ENCODE measurements around the gene OR10J4.

The OR10J4 gene

GRCh38 chr1:159468321-159468720 lies 36.3 kb downstream of the OR10J4 start:
- Histone ChIP-seq H3K4me2 (ENCODE audit: low read length) (no peak overlapping the region), H3K9ac (ENCODE audit: low read length) (no peak overlapping the region), H3K36me3 (replicated peaks; ENCODE audit: low read depth, low read length) (no peaks in the 10 kb centered on the region), H4K20me1 (ENCODE audit: insufficient read depth, low read length) (no peaks in the 10 kb centered on the region), H3K4me3 (ENCODE audit: low read length) (no peak overlapping the region), H3K27ac (ENCODE audit: low read length) (no peak overlapping the region), H3K79me2 (ENCODE audit: low read length) (no peaks in the 10 kb centered on the region), H3K27me3 (ENCODE audit: low read depth, low read length) (no peaks in the 10 kb centered on the region), H2AFZ (ENCODE audit: low read depth, low read length) (no peak overlapping the region), H3K9me3 (ENCODE audit: insufficient read depth, low read length) (no peaks in the 10 kb centered on the region), H3K4me1 (ENCODE audit: low read length) (no peaks in the 10 kb centered on the region)
- no peak for TF ChIP-seq CTCF (IDR thresholded peaks at IDR 0.05; ENCODE audit: low read depth, low read length)
- no peak for TF ChIP-seq EZH2phosphoT487 (IDR thresholded peaks at IDR 0.05; ENCODE audit: low read depth)

GRCh38 chr1:159469921-159470533 lies 38.0 kb downstream of the OR10J4 start:
- Histone ChIP-seq H2AFZ (ENCODE audit: low read depth, low read length) (no peak overlapping the region), H3K4me1 (ENCODE audit: low read length) (peaks cover 10% of the 10 kb centered on the region), H3K9ac (ENCODE audit: low read length) (no peak overlapping the region), H3K79me2 (ENCODE audit: low read length) (no peaks in the 10 kb centered on the region), H3K27ac (ENCODE audit: low read length) (no peak overlapping the region), H4K20me1 (ENCODE audit: insufficient read depth, low read length) (no peaks in the 10 kb centered on the region), H3K4me3 (ENCODE audit: low read length) (no peak overlapping the region), H3K27me3 (ENCODE audit: low read depth, low read length) (no peaks in the 10 kb centered on the region), H3K4me2 (ENCODE audit: low read length) (no peak overlapping the region), H3K36me3 (replicated peaks; ENCODE audit: low read depth, low read length) (no peaks in the 10 kb centered on the region), H3K9me3 (ENCODE audit: insufficient read depth, low read length) (no peaks in the 10 kb centered on the region)
- TF ChIP-seq CTCF (IDR thresholded peaks at IDR 0.05; ENCODE audit: low read depth, low read length): no peak
- no peak for TF ChIP-seq EZH2phosphoT487 (IDR thresholded peaks at IDR 0.05; ENCODE audit: low read depth)

- Histone ChIP-seq H3K9me3 (ENCODE audit: insufficient read depth, low read length) (no peaks in the 10 kb centered on the region), H4K20me1 (ENCODE audit: insufficient read depth, low read length) (no peaks in the 10 kb centered on the region), H3K36me3 (replicated peaks; ENCODE audit: low read depth, low read length) (no peaks in the 10 kb centered on the region), H3K4me3 (ENCODE audit: low read length) (no peak overlapping the region), H3K4me2 (ENCODE audit: low read length) (no peak overlapping the region), H2AFZ (ENCODE audit: low read depth, low read length) (no peak overlapping the region), H3K9ac (ENCODE audit: low read length) (no peak overlapping the region), H3K79me2 (ENCODE audit: low read length) (no peaks in the 10 kb centered on the region), H3K27ac (ENCODE audit: low read length) (no peak overlapping the region), H3K4me1 (ENCODE audit: low read length) (peaks cover 10% of the 10 kb centered on the region), H3K27me3 (ENCODE audit: low read depth, low read length) (no peaks in the 10 kb centered on the region)
- no peak for TF ChIP-seq EZH2phosphoT487 (IDR thresholded peaks at IDR 0.05; ENCODE audit: low read depth)
- no peak for TF ChIP-seq CTCF (IDR thresholded peaks at IDR 0.05; ENCODE audit: low read depth, low read length)
Measured at GRCh38 chr1:159473335-159473734, 41.3 kb downstream of the OR10J4 start.

DNA sequence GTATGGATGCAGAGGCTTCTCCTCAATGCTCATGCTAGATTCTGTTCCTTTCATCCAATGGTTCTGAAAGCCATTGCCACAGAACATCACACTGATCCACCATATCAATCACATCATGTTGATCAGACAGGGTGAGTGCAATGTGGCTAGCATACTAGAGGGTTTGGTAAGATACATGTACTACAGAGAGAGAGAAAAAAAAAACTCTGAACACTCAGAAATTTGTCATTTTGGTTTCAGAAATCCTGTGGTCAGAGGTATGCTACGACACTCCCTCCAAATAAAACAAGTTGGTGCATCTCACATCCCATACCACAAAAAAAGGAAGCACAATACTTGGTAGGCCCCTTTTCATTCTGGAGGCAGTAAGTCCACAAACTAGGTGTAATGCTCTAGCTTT lies 42.9 kb downstream of the OR10J4 start:
- no peaks in the 10 kb centered on the region for H3K79me2 ChIP-seq (ENCODE audit: low read length)
- H3K27ac ChIP-seq (ENCODE audit: low read length): no peak overlapping the region
- peaks cover 10% of the 10 kb centered on the region for H3K4me1 ChIP-seq (ENCODE audit: low read length)
- no peak overlapping the region for H2AFZ ChIP-seq (ENCODE audit: low read depth, low read length)
- no peaks in the 10 kb centered on the region for H4K20me1 ChIP-seq (ENCODE audit: insufficient read depth, low read length)
- no peak overlapping the region for H3K4me3 ChIP-seq (ENCODE audit: low read length)
- no peak overlapping the region for H3K9ac ChIP-seq (ENCODE audit: low read length)
- no peak overlapping the region for H3K4me2 ChIP-seq (ENCODE audit: low read length)
- no peaks in the 10 kb centered on the region for H3K36me3 ChIP-seq (replicated peaks; ENCODE audit: low read depth, low read length)
- H3K9me3 ChIP-seq (ENCODE audit: insufficient read depth, low read length): no peaks in the 10 kb centered on the region
- H3K27me3 ChIP-seq (ENCODE audit: low read depth, low read length): no peaks in the 10 kb centered on the region
- TF ChIP-seq CTCF (IDR thresholded peaks at IDR 0.05; ENCODE audit: low read depth, low read length) (no peak), EZH2phosphoT487 (IDR thresholded peaks at IDR 0.05; ENCODE audit: low read depth) (no peak)
